IPS-15b (cell line): ENCODE data around the gene THAP5.
"Not testable (repeated sequence)": the region's sequence is repeated elsewhere in the genome, so short reads cannot be mapped to it uniquely, and the experiment has no call there.

Experiments
- H3K27me3 ChIP-seq: one replicate; pipeline ENCODE4 v1.6.1; 2013; ENCODE audit warnings: low read length; ENCODE audit not compliant: control insufficient read depth, insufficient read depth
- H3K36me3 ChIP-seq: one replicate; pipeline ENCODE4 v1.6.1; 2013; ENCODE audit warnings: low read length; ENCODE audit not compliant: control insufficient read depth, insufficient read depth
- H3K4me1 ChIP-seq: one replicate; pipeline ENCODE4 v1.6.1; 2013; ENCODE audit warnings: mild to moderate bottlenecking, low read length; ENCODE audit not compliant: control insufficient read depth, insufficient read depth
- H3K4me3 ChIP-seq: one replicate; pipeline ENCODE4 v1.5.1; 2013; ENCODE audit warnings: low read depth, low read length
- H3K9ac ChIP-seq: one replicate; pipeline ENCODE4 v1.6.1; 2013; ENCODE audit warnings: low read depth, mild to moderate bottlenecking, low read length
- H3K9me3 ChIP-seq: one replicate; pipeline ENCODE4 v1.6.1; 2013; ENCODE audit warnings: mild to moderate bottlenecking, low read length; ENCODE audit not compliant: control insufficient read depth, insufficient read depth

The THAP5 gene

DNA sequence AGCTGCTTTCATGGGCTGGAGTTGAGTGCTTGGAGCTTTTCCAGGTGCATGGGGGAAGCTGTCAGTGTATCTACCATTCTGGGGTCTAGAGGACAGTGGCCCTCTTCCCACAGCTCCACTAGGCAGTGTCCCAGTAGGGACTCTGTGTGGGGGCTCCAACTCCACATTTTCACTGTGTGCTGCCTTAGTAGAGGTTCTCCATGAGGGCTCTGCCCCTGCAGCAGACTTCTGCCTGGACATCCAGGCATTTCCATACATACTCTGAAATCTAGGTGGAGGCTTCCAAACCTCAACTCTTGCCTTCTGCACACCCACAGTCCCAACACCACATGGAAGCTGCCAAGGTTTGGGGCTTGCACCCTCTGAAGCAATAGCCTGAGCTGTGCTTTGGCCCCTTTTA lies 12.8 kb downstream of the THAP5 start:
- H3K36me3 ChIP-seq, H3K9ac ChIP-seq, H3K4me1 ChIP-seq, H3K9me3 ChIP-seq, H3K27me3 ChIP-seq, H3K4me3 ChIP-seq: not testable (repeated sequence)

DNA sequence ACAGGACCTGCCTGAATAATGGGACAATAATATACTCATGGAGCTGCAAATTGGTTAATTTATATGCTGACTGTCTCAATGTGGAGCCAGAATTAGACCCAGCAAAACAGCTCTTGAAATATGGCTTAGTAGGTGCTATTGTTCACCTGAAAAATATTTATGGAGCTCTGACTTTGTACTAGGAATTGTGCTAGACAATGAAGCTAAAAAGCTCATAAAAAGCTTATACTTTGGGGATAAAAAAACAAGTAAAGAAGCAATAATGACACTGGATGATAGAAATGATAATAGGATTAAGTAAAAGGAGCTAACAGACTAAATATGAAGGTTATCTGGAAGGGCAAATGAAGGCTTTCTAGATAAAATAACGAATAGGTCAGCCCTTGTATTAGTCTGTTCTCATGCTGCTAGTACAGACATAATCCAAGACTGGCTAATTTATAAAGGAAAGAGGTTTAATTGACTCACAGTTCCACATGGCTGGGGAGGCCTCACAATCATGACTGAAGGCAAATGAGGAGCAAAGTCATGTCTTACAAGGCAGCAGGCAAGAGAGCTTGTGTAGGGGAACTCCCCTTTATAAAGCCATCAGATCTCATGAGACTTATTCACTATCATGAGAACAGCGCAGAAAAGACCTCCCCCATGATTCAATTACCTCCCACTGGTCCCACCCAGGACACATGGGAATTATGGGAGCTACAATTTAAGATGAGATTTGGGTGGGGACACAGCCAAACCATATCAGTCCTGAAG lies 21.2 kb downstream of the THAP5 start:
- H3K9me3 ChIP-seq, H3K9ac ChIP-seq, H3K27me3 ChIP-seq, H3K4me3 ChIP-seq, H3K36me3 ChIP-seq, H3K4me1 ChIP-seq: not testable (repeated sequence)

DNA sequence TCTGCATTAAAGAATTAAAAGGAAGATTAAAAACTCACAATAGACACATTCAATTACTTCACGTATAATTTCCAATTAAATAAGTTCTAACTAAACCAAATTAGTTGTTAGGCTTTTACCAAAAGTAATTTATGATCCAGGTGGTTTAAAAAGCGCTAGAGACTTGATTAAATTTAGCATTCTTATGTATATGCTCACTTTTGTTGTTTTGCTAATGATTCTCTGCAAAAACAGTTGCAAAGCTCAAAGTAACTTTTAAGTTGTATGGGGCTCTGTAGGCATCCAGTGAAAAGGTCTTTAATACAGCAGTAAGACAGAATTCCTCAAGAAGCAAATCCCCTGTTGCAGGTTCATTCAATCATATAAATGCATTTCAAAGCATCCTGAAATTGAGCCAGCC lies 28.0 kb downstream of the THAP5 start:
- Histone ChIP-seq H3K9me3 (no peaks in the 10 kb centered on the region), H3K4me1 (peaks cover 3% of the 10 kb centered on the region), H3K27me3 (no peaks in the 10 kb centered on the region), H3K4me3 (no peak overlapping the region), H3K9ac (no peak overlapping the region), H3K36me3 (no peaks in the 10 kb centered on the region)

- H3K9ac ChIP-seq, H3K27me3 ChIP-seq, H3K36me3 ChIP-seq, H3K4me1 ChIP-seq, H3K9me3 ChIP-seq, H3K4me3 ChIP-seq: not testable (repeated sequence)
Observed at GRCh38 chr7:108538685-108539084, 30.8 kb downstream of the THAP5 start.

DNA sequence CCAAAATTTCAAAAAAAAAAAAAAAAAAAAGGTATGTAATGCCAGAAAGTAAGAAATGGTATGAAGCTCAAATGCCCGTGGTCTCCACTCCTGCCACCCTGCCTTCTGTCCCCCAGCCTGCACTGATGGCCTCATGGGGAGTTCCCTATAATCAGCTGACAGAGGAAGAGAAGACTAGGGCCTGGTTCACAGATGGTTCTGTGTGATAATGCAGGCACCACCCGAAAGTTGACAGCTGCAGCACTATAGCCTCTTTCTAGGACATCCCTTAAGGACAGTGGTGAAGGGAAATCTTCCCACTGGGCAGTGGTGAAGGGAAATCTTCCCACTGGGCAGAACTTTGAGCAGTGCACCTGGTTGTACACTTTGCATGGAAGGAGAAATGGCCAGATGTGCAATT lies 31.3 kb downstream of the THAP5 start:
- not testable (repeated sequence) for H3K27me3 ChIP-seq, H3K9me3 ChIP-seq, H3K4me3 ChIP-seq, H3K36me3 ChIP-seq, H3K9ac ChIP-seq, H3K4me1 ChIP-seq

DNA sequence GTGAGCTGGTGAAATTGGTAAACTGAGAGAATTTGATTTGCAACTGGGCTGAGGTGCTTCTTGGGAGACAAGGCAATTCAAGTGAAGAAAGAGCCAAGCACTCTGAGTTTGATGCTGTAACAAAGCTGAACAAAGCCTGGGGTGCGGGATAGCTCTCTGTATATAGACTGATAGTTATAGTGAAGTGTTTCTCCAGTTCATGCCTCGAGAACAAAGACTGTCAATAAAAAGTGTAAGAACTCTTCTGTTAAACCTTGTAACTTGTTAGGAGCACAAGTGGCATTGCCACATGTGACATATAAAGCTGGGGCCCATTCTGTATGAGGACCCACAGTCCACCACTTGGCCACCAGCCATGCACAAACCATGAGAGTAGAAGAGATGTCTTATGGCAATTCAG lies 32.3 kb downstream of the THAP5 start:
- Histone ChIP-seq H3K36me3 (no peaks in the 10 kb centered on the region), H3K9me3 (no peaks in the 10 kb centered on the region), H3K4me3 (no peak overlapping the region), H3K27me3 (no peaks in the 10 kb centered on the region), H3K9ac (no peak overlapping the region), H3K4me1 (peaks cover 3% of the 10 kb centered on the region)

DNA sequence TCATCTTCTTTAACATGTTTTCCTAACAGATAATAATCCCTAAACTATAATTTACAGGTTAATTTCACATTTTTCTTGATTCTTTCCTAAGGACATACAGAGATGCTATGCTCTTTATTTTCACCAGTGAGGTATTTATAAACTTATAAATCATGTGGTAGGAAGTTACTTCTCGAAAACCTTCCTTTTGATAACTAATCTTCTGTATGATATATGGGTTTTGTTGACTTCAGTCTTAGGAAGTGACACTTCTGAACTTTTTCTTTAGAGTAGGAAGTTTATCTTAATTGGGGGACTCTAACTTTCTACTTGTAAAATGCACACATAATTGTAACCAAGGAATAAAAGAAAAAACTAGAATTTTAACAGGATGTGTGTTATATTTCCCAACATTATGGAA lies 33.8 kb downstream of the THAP5 start:
- Histone ChIP-seq H3K4me1 (no peaks in the 10 kb centered on the region), H3K36me3 (no peaks in the 10 kb centered on the region), H3K9ac (no peak overlapping the region), H3K27me3 (no peaks in the 10 kb centered on the region), H3K4me3 (no peak overlapping the region), H3K9me3 (no peaks in the 10 kb centered on the region)

GRCh38 chr7:108535257-108535656 lies 34.2 kb downstream of the THAP5 start:
- no peaks in the 10 kb centered on the region for H3K36me3 ChIP-seq
- H3K4me1 ChIP-seq = no peaks in the 10 kb centered on the region
- no peaks in the 10 kb centered on the region for H3K9me3 ChIP-seq
- H3K4me3 ChIP-seq = no peak overlapping the region
- H3K9ac ChIP-seq = no peak overlapping the region
- no peaks in the 10 kb centered on the region for H3K27me3 ChIP-seq

- Histone ChIP-seq H3K9me3 (no peaks in the 10 kb centered on the region), H3K4me1 (no peaks in the 10 kb centered on the region), H3K9ac (no peak overlapping the region), H3K36me3 (no peaks in the 10 kb centered on the region), H3K27me3 (no peaks in the 10 kb centered on the region), H3K4me3 (no peak overlapping the region)
Observed at GRCh38 chr7:108533712-108534111, 35.8 kb downstream of the THAP5 start.

- Histone ChIP-seq H3K9me3 (no peaks in the 10 kb centered on the region), H3K9ac (no peak overlapping the region), H3K4me1 (peaks cover 5% of the 10 kb centered on the region), H3K36me3 (no peaks in the 10 kb centered on the region), H3K4me3 (no peak overlapping the region), H3K27me3 (no peaks in the 10 kb centered on the region)
Observed at GRCh38 chr7:108529341-108529740, 40.2 kb downstream of the THAP5 start.

- no peaks in the 10 kb centered on the region for H3K9me3 ChIP-seq
Observed at GRCh38 chr7:108528183-108528712, 41.3 kb downstream of the THAP5 start.

DNA sequence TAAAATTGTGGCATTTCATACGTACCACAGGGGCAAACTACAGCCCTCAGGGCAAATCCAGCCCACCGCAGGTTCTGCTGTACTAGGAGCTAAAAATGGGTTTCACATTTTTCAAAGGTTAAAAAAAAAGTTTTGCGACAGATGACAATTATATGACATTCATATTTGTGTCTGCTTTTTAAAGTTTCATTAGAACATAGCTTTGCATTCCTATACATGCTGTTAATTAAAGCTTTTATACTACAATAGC lies 42.8 kb downstream of the THAP5 start:
- no peaks in the 10 kb centered on the region for H3K27me3 ChIP-seq
- peak overlapping the region; percentile 62 for H3K9ac ChIP-seq
- H3K4me3 ChIP-seq = peak overlapping the region; percentile 93
- H3K9me3 ChIP-seq = no peaks in the 10 kb centered on the region
- no peaks in the 10 kb centered on the region for H3K36me3 ChIP-seq
- H3K4me1 ChIP-seq = peaks cover 16% of the 10 kb centered on the region

More at GRCh38 chr7:108528183-108528712, 41.3 kb downstream of the THAP5 start:
- no peaks in the 10 kb centered on the region for H3K36me3 ChIP-seq
- no peak overlapping the region for H3K9ac ChIP-seq
- H3K4me3 ChIP-seq = no peak overlapping the region
- no peaks in the 10 kb centered on the region for H3K27me3 ChIP-seq
- H3K4me1 ChIP-seq = peaks cover 5% of the 10 kb centered on the region
